HG02938 (cell line): ENCODE measurements around the gene CCDC87.
"Not testable (repeated sequence)": the region's sequence is repeated elsewhere in the genome, so short reads cannot be mapped to it uniquely, and the experiment has no call there.

Experiments used
- ATAC-seq: cut with Tn5 transposase; IDR thresholded peaks from one replicate; pipeline ENCODE4 v1.9.1; 2021; ENCODE audit warnings: mild to moderate bottlenecking, moderate library complexity; ENCODE audit not compliant: unreplicated experiment

Gene CCDC87, protein sequence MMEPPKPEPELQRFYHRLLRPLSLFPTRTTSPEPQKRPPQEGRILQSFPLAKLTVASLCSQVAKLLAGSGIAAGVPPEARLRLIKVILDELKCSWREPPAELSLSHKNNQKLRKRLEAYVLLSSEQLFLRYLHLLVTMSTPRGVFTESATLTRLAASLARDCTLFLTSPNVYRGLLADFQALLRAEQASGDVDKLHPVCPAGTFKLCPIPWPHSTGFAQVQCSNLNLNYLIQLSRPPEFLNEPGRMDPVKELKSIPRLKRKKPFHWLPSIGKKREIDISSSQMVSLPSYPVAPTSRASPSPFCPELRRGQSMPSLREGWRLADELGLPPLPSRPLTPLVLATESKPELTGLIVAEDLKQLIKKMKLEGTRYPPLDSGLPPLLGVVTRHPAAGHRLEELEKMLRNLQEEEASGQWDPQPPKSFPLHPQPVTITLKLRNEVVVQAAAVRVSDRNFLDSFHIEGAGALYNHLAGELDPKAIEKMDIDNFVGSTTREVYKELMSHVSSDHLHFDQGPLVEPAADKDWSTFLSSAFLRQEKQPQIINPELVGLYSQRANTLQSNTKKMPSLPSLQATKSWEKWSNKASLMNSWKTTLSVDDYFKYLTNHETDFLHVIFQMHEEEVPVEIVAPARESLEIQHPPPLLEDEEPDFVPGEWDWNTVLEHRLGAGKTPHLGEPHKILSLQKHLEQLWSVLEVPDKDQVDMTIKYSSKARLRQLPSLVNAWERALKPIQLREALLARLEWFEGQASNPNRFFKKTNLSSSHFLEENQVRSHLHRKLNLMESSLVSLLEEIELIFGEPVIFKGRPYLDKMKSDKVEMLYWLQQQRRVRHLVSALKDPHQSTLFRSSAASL

DNA sequence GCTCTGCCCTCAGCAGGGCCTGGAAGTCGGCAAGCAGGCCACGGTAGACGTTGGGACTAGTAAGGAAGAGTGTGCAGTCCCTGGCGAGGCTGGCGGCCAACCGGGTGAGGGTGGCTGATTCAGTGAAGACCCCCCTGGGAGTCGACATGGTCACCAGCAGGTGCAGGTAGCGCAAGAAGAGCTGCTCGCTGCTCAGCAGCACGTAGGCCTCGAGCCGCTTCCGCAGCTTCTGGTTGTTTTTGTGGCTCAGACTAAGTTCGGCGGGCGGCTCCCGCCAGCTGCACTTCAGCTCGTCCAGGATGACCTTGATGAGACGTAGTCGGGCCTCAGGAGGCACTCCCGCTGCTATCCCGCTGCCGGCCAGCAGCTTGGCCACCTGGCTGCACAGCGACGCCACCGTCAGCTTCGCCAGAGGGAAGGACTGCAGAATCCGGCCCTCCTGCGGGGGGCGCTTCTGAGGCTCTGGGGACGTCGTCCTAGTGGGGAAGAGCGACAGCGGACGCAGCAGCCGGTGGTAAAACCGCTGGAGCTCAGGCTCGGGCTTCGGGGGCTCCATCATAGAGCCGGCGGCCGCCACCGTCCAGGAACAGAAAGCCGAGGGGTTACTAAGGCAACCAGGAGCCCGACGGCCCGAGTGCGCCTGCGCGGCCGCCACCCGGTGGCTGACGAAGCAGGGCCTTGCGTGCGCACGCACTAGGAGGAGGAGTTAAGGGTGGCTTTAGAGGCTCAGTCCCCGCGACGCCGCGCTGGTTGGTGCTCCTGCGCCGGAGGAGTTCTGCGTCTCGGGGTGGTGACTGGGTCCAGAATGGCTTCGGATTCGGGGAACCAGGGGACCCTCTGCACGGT is at the start of gene CCDC87, which contains the start of gene CCS:
TSS of gene CCDC87 (minus strand) at position 607 of the 846 bp plus-strand sequence. CDS start at position 559, 48 bp downstream.
TSS of gene CCS (plus strand) at position 729 of the 846 bp plus-strand sequence. CDS start at position 806, 77 bp downstream.
- ATAC-seq = peak; percentile 79

DNA sequence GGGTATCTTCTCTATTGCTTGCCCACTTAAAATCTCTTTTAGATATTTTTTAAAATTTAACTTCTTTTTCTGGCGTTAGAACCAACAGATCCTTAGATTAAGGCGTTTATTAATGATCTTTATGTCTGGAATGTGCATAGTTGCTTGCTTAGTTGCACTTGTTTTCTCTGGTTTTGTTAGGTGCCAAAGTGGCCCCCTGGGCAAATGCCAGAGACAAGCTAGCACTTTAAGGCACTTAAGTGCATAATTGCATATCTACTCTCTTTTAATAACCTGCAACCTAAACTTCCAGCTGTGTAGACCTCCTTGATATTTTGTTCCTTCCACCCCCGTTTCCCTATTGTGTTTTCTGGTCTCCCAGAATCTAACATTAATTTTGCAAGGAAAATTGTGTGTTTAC is 49.0 kb upstream of the CCDC87 start:
- no peak for ATAC-seq

DNA sequence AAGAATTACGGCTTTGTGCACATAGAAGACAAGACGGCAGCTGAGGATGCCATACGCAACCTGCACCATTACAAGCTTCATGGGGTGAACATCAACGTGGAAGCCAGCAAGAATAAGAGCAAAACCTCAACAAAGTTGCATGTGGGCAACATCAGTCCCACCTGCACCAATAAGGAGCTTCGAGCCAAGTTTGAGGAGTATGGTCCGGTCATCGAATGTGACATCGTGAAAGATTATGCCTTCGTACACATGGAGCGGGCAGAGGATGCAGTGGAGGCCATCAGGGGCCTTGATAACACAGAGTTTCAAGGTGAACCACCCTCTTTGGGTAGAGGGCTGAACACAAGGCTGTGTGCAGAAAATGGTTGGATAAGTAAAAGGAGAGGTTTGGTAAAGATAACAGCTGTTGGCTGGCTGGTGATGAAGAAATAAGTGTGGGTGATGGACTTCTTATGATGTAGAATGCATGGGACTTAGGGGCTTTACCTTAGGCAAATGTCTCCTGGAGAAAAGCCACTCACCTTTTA is 47.0 kb upstream of the CCDC87 start:
- ATAC-seq = not testable (repeated sequence)

DNA sequence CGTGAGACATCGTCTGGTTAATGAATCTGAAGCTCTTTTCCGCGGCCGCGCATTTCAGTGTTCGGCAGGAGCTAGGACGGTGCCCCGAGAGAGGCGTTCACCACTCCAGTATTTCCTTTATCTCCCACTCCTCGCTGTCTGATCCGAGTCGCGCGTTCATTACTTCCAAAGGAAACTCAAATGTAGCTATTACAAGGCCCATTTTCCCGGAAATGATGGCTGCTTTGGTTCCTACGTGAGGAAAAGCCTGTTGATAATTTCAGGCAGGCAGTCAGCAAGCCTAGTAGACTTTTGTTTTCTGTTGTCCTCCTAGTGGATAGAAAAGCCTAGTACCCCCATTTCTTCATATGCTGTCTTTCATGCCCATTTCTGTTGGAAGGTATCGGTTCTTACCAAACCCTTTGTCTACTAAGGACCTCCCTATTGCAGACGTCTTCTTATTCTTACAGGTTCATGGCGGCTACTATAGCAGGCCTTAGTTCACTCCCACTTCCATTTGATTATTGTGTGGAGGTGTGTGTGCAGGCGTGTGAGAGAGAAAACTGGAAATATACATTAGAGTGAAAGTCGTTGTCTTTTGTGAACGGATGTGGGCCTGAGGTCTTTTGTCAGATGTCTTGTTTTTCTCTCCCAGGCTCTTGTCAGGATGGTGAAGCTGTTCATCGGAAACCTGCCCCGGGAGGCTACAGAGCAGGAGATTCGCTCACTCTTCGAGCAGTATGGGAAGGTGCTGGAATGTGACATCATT is 46.4 kb upstream of the CCDC87 start:
- ATAC-seq = no peak

DNA sequence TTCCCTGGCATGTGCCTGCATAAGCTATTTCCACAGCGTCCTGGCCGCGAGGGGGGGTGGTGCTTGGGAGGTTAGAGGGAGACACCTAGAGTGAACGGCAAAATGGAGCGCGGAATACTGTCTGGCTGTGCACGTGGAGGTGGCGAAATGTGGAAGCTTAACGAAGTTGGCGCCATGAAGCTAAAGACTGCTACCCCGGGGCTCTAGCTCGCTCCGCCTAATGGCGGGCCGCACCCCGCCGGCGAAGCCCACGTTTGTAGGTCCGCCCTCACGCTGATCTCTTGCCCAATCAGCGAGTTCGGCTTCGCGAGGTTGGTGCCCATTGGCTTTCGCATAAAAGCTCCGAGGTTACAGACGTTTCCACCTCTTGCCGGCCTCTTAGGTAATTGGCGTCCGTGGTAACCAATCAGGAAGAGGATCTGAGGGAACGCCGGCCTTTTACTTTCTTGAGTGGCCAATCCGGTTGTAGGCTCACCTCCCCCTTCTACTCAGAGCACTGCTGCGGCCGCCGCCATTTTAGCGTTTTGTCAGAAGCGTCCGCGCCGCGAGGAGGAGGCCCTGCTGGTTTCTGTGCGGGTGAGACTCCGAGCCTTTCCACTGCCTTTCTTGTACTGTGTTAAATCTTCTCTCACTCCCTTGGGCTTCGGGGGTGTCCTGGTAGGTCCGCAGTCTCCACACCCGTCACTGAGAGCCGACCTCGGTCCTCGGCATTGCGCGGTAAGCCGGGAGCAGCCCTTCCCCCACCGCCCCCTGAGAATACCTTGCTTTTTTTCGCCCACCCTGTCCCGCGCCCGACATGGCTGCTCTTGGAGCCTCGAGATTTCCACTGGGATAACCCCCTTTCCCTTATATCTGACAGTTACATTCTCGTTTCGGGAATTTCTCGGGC is 45.6 kb upstream of the CCDC87 start, which contains the start of gene RBM4:
TSS of gene RBM4 (plus strand) at position 527 of the 889 bp plus-strand sequence. CDS start 1,009 bp downstream, outside the sequence.
- peak; percentile 94 for ATAC-seq

DNA sequence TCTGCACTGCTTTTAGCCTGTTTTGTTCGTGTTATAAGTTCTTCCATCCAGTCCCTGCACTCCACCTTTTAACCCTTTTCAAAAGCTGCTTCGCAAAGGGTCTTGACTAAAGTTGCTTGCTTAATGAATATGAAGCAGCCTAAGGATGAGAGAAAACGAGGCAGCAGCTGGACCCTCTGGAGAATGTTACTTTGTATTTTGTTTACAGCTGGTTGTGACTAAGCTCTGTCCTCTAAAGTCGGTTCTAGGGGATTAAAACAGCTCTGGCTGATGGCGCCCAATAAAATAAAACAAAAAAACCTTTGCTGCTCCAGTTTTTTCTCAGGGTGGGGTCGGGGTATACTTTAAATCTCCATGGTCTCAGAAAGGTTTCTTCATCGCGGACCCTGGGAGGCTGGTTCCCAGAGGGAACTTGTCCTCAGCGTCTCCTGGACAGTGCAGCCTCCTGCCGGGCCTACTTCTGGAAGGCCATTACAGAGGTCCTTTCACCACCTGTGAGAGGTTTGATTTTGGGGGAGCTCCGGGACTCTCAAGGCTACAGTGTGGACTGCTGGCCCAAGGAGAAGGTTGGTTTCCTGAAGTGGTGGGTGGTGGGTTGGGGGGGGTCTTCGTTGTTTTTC is 44.8 kb upstream of the CCDC87 start:
- no peak for ATAC-seq

DNA sequence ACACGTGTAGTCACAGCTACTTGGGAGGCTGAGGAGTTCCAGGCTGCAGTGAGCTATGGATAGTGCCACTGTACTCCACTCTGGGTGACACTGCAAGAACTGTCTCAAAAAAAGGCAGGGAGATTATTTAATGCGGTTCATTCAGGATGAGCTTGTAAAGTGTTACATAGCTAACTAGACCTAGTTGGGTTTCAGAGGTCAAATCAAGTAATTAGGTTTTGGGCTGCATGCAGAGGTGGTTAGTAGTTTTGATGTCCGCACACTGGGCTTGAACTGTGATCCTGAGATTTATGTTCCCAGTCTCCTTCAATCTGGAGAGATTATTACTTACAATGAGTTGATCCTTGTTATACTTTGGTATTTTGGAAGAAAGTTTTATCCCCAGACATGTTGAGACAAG is 43.5 kb upstream of the CCDC87 start:
- ATAC-seq = no peak

DNA sequence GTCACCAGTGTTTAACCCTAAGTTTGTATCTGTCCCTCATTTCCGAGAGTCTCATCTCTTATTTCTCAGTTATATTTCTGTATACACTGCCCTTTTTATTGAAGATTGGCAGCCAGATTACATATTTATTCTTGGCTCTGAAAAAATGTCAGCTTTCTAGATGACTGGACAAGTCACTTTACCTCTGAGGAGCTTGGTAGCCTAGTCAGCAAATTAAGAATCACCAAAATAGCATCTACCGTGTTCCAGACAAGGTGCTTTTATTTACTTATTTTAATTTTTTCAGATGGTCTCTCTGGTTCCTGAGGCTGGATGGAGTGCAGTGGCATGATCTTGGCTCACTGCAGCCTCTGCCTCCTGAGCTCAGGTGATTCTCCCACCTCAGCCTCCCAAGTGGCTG is 40.1 kb upstream of the CCDC87 start:
- ATAC-seq = no peak

DNA sequence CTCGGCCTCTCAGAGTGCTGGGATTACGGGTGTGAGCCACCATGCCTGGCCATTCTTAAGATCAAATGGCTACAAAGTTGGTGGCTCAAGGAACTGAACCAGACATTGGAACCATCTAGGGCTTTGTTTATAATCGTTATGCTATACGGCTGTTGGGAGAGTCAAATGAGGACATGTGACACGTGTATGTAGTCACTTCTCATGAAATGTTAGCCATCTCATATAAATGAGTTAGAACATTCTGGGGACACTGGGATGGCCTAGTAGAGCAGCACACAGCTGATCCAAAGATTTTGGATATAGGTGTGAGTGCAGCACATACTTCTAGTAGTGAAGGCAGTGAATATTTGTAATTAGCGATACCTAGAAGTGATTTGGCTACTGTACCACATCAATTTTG is 39.0 kb upstream of the CCDC87 start:
- ATAC-seq = no peak

DNA sequence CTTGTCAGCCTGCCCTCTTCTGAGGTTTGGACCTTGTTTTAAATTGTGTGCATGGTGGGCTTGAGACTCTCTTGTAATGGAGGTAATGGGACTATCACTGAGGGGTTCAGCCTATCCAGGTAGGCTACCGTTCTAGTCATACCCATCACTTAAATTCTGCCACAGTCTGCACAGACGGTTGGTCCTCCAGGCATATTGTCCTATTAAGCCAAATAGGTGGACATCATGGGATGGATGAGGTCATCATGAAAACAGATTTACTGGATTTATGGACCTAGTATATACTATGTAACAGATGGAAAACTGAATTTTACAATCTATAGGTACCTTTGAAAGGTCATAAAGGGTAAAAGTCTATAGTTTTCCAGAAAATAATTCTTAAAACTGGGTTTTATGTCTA is 36.5 kb upstream of the CCDC87 start:
- ATAC-seq = no peak

DNA sequence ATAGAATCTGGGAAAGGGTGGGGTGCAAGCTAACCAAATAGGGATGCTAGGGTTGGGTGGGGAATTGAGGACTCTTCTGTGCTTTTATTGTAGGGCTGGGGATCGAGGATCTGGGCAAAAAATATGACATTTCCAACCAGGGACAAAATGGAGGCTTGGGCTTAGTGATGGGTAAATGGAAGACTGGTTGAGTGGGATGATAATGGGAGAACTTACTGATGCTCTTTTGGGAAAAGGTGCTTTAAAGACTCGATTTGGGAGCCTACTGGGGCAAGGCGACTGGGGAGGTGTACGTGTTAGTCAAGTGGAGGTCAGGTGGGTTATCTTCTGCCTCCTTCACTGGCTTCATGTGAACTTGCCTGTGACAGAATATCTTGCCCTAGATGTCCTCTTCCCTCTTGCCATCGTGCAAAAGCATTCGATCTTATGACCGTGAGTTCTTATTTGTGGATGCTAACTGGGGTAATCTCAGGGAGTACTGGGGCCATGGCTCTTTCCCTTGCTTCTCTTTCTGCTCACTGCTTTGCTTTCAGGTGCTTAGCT is 35.3 kb upstream of the CCDC87 start:
- ATAC-seq = no peak

DNA sequence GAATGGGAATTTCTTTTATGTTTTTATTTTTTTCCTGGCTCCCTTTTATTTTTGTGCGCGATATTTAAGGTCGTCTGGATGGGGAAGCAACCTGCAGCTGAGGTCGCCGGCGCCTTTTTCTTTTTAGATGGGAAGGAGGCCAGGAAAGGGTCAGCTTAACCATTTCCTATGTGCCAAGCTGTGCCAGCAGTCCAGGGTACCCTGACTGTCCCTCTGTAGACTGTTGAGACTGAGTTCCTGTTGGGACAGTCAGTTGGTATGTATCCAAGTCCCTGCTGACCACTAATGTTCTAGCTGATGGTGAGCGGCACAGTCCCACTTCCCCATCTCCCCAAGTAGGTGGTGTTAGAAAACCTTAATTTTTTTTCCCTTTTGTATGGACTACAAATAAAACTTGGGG is 34.1 kb upstream of the CCDC87 start:
- no peak for ATAC-seq

DNA sequence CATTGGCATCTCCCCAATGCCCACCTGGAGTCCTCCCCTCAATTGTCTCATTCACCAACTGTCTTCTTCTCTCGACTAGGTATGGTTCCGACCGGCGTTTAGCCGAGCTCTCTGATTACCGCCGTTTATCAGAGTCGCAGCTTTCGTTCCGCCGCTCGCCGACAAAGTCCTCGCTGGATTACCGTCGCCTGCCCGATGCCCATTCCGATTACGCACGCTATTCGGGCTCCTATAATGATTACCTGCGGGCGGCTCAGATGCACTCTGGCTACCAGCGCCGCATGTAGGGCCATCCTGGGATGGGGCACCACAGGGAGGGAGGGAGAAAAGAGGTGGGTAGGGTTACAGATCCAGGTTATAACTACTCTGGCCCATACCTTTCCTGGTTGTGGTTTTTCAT is 33.5 kb upstream of the CCDC87 start:
- ATAC-seq = no peak

DNA sequence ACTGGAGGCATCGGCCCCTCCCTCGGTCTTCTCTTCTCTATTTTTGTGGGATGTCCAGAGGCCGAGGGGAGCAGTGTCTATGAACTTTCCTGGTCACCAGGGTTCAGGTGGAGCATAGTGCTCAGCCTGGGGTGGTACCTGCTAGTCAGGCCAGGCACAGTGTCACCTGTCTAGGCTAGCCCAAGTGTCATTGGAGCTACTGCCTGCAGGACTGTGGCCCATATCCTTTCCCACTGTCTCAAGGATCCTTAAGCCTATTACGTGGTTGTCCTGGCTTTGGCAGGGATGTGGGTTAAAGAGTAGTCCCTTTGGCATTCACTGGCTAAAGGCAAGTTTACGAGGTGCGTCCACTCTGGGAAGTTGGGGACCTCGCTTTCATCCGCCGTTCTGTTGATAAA is 32.9 kb upstream of the CCDC87 start:
- ATAC-seq = no peak

DNA sequence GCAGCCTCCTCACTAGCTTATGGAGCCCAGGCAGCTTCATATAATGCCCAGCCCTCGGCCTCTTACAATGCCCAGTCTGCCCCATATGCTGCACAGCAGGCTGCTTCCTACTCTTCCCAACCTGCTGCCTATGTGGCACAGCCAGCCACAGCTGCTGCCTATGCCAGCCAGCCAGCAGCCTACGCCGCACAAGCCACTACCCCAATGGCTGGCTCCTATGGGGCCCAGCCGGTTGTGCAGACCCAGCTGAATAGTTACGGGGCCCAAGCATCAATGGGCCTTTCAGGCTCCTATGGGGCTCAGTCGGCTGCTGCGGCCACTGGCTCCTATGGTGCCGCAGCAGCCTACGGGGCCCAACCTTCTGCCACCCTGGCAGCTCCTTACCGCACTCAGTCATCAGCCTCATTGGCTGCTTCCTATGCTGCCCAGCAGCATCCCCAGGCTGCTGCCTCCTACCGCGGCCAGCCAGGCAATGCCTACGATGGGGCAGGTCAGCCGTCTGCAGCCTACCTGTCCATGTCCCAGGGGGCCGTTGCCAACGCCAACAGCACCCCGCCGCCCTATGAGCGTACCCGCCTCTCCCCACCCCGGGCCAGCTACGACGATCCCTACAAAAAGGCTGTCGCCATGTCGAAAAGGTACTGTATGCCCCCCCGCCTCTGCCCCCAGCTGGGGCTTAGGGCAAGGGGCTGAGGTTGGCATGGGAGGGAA is 32.3 kb upstream of the CCDC87 start:
- ATAC-seq = no peak

DNA sequence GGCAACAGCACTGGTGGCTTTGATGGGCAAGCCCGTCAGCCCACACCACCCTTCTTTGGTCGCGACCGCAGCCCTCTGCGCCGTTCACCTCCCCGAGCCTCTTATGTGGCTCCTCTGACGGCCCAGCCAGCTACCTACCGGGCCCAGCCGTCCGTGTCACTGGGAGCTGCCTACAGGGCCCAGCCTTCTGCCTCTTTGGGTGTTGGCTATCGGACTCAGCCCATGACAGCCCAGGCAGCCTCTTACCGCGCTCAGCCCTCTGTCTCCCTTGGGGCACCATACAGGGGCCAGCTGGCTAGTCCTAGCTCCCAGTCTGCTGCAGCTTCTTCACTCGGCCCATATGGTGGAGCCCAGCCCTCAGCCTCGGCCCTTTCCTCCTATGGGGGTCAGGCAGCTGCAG is 31.6 kb upstream of the CCDC87 start:
- no peak for ATAC-seq

DNA sequence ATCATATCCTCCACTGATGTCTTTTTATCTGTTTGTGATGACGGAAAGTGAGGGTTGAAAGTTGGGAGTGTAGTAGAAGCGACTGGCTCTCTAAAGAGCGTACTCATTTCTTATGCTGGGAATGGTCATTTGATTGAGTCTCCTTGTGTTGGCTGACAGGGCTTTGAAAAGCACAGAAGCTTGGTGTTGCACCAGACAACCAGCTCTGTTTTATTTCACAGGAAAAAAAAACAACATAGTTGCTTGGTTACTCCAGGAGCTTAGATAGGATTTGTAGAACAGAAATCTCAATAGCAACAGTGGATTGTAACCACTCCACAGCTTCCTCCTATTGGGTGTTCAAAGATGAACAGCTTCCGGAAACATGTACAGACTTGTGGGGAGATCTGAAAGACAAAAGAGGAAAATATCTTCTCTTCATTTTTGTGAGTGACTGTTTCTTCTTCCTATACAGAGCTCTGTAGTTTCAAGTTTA is 26.3 kb upstream of the CCDC87 start:
- no peak for ATAC-seq
